ENCODE measurements around the gene CPB1. TPM values are rescaled to one million over a fixed set of nuclear protein-coding genes. Genes with fewer than 3 reads are reported as not detected.

Gene CPB1
- total RNA-seq, 1 experiment from 2014 or later: not detected

DNA sequence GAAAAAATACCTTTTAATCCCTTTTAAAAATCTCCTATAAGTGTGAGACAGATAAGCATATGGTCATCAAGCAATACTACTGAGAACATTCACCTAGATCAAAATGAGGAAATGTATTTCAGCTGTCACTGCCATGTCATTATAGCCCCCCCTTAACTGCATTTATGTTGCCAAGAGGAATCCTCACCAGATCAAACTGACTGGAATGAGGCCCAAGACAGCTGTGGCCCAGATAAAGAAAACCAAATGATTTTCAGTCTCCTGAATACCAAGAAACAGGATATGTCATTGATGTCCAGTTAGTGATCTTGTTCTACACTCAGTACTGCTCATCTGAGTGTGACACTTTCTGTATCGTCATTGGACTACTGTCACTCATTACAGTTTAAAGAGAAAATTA, 35.1 kb upstream of the CPB1 start:
- TF ChIP-seq, protein P1, sequence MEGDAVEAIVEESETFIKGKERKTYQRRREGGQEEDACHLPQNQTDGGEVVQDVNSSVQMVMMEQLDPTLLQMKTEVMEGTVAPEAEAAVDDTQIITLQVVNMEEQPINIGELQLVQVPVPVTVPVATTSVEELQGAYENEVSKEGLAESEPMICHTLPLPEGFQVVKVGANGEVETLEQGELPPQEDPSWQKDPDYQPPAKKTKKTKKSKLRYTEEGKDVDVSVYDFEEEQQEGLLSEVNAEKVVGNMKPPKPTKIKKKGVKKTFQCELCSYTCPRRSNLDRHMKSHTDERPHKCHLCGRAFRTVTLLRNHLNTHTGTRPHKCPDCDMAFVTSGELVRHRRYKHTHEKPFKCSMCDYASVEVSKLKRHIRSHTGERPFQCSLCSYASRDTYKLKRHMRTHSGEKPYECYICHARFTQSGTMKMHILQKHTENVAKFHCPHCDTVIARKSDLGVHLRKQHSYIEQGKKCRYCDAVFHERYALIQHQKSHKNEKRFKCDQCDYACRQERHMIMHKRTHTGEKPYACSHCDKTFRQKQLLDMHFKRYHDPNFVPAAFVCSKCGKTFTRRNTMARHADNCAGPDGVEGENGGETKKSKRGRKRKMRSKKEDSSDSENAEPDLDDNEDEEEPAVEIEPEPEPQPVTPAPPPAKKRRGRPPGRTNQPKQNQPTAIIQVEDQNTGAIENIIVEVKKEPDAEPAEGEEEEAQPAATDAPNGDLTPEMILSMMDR (IDR thresholded peaks at IDR 0.05; ENCODE audit: unreplicated experiment): no peak
- intact Hi-C loops (cut with micrococcal nuclease): no loop called here

DNA sequence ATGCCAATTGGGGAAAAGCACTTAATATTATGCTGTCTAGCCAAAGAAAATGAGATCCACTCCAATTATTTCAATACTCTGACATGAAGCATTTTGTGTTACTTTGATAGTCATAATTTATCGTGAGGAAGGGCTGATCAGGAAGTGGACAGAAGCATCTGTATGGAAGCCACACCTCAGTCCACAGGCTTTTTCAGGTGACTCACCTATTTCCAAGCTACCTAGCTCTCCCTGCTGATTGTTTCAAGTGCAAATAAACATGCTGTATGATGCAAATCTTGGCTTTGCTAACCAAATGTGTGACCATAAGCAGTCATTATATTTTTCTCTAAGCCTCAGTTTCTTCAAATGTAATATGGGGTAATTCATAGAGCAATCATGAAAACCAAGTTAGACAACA, 30.8 kb upstream of the CPB1 start:
- POLR2A ChIA-PET: no interaction called here

More for the DNA sequence above, 35.1 kb upstream of the CPB1 start:
- H3K4me1 Mint-ChIP-seq (ENCODE audit: insufficient read depth, unreplicated experiment): no peaks in the 10 kb centered on the region
- ChIA-PET POLR2A (no interaction called here), CTCF (no interaction called here)
- no peaks in the 10 kb centered on the region for H3K36me3 Mint-ChIP-seq (ENCODE audit: insufficient read depth, unreplicated experiment)
- H3K9me3 Mint-ChIP-seq (ENCODE audit: unreplicated experiment): no peaks in the 10 kb centered on the region
- peaks cover 65% of the 10 kb centered on the region for H3K27me3 Mint-ChIP-seq (ENCODE audit: insufficient read depth, unreplicated experiment)
- H3K4me3 Mint-ChIP-seq (ENCODE audit: unreplicated experiment): no peak overlapping the region
- no peak overlapping the region for H3K27ac Mint-ChIP-seq (ENCODE audit: low read depth, unreplicated experiment)
- no peak for DNase-seq (ENCODE audit: unreplicated experiment)
- BruUV-seq (replicated peaks): no TSS peak

DNA sequence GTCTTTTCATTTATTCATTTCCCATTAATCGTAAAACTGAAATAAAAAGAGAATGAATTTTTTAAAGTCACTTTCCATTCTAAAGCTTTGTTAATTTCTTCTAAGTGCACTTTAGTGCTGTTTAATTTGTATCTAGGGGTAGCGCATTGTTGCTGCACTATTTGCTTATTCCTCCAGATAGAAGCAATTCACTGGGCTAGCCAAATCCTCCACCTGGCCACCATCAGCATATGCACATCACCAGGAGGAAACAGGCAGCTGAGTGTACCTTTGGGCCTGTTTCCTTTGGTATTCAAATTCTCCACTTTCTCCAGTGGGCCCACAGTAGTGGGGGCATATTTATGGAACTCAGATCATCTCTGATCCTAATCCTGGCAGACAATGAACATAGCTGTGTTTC, 29.8 kb upstream of the CPB1 start:
- H3K9me3 Mint-ChIP-seq (ENCODE audit: unreplicated experiment): no peaks in the 10 kb centered on the region
- H3K4me3 Mint-ChIP-seq (ENCODE audit: unreplicated experiment): no peak overlapping the region
- ChIA-PET CTCF (no interaction called here), POLR2A (interaction anchor here (0.6 kb wide), 1 partner anchor 1685 kb away, joined by 3 read pairs; no protein-coding TSS in a partner anchor)
- no peaks in the 10 kb centered on the region for H3K4me1 Mint-ChIP-seq (ENCODE audit: insufficient read depth, unreplicated experiment)
- no peak overlapping the region for H3K27ac Mint-ChIP-seq (ENCODE audit: low read depth, unreplicated experiment)
- TF ChIP-seq, protein P1 (IDR thresholded peaks at IDR 0.05; ENCODE audit: unreplicated experiment): no peak
- DNase-seq (ENCODE audit: unreplicated experiment): no peak
- no TSS peak for BruUV-seq (replicated peaks)
- peaks cover 41% of the 10 kb centered on the region for H3K27me3 Mint-ChIP-seq (ENCODE audit: insufficient read depth, unreplicated experiment)
- intact Hi-C loops (cut with micrococcal nuclease): no loop called here
- H3K36me3 Mint-ChIP-seq (ENCODE audit: insufficient read depth, unreplicated experiment): no peaks in the 10 kb centered on the region

More for the DNA sequence above, 30.8 kb upstream of the CPB1 start:
- Mint-ChIP-seq H3K36me3 (ENCODE audit: insufficient read depth, unreplicated experiment) (no peaks in the 10 kb centered on the region), H3K27me3 (ENCODE audit: insufficient read depth, unreplicated experiment) (peaks cover 42% of the 10 kb centered on the region), H3K4me3 (ENCODE audit: unreplicated experiment) (no peak overlapping the region), H3K9me3 (ENCODE audit: unreplicated experiment) (no peaks in the 10 kb centered on the region), H3K27ac (ENCODE audit: low read depth, unreplicated experiment) (no peak overlapping the region), H3K4me1 (ENCODE audit: insufficient read depth, unreplicated experiment) (no peaks in the 10 kb centered on the region)
- CTCF ChIA-PET: interaction anchor here (0.6 to 0.9 kb wide), 2 partner anchors 64 to 263 kb away, joined by 3 read pairs; no protein-coding TSS in a partner anchor
- intact Hi-C loops (cut with micrococcal nuclease): no loop called here
- TF ChIP-seq, protein P1 (IDR thresholded peaks at IDR 0.05; ENCODE audit: unreplicated experiment): no peak
- DNase-seq (ENCODE audit: unreplicated experiment): peak; percentile 29
- no TSS peak for BruUV-seq (replicated peaks)

DNA sequence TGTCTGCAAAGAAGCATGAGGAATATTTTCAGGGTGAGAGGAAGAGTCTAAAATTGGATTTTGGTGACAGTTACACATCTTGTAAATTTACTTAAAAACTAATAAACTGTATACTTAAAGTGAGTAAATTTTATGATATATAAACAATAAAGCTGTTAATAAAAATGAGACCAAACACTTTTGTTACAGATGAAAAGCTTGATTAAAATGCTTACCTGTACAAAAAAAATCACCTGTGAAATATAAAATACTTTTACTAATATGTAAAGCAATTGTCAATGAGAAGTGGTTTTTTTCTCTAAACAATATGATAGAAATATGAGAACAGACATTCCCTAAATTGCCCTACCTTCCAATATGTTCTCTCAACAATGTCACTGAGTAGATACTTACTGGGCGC, 27.2 kb upstream of the CPB1 start:
- TF ChIP-seq, protein P1 (IDR thresholded peaks at IDR 0.05; ENCODE audit: unreplicated experiment): no peak
- POLR2A ChIA-PET: no interaction called here
- Mint-ChIP-seq H3K9me3 (ENCODE audit: unreplicated experiment) (no peaks in the 10 kb centered on the region), H3K27ac (ENCODE audit: low read depth, unreplicated experiment) (no peak overlapping the region), H3K36me3 (ENCODE audit: insufficient read depth, unreplicated experiment) (no peaks in the 10 kb centered on the region), H3K27me3 (ENCODE audit: insufficient read depth, unreplicated experiment) (peaks cover 39% of the 10 kb centered on the region), H3K4me3 (ENCODE audit: unreplicated experiment) (no peak overlapping the region), H3K4me1 (ENCODE audit: insufficient read depth, unreplicated experiment) (no peaks in the 10 kb centered on the region)
- intact Hi-C loops (cut with micrococcal nuclease): no loop called here
- CTCF ChIA-PET: interaction anchor here (0.6 kb wide), 1 partner anchor 1286 kb away, joined by 3 read pairs; no protein-coding TSS in a partner anchor
- BruUV-seq (replicated peaks): no TSS peak
- no peak for DNase-seq (ENCODE audit: unreplicated experiment)
